Left lung (tissue), 10 donors: ENCODE results near the gene CAMTA1. TPM values are rescaled to one million over a fixed set of nuclear protein-coding genes. Genes with fewer than 3 reads are reported as not detected.

Source experiments
- ATAC-seq: fragments of 200-7000 bp; cut with Tn5 transposase; one replicate; pipeline ENCODE4 v1.9.1; 2020; ENCODE audit warnings: moderate library complexity
- DNase-seq, 4 donors: peaks; one replicate each; pipeline ENCODE4 v3.0.0-alpha.2; 2013 to 2020
- H3K27ac ChIP-seq, 2 donors: fragments of 200-600 bp; sonication (generic) in 1 of 2; one replicate each; pipeline versions ENCODE4 v1.5.0 to v1.8.0; 2020 to 2021
- H3K27me3 ChIP-seq, 2 donors: fragments of 200-600 bp; sonication (generic) in 1 of 2; one replicate each; pipeline versions ENCODE4 v1.5.0 to v1.8.0; 2020 to 2021
- H3K36me3 ChIP-seq, 2 donors: fragments of 200-600 bp; sonication (generic) in 1 of 2; one replicate each; pipeline versions ENCODE4 v1.5.0 to v1.8.0; 2020 to 2021
- H3K4me1 ChIP-seq, 2 donors: fragments of 200-600 bp; one replicate each; pipeline ENCODE4 v1.8.0; 2021
- H3K4me3 ChIP-seq, 2 donors: fragments of 200-600 bp; sonication (generic) in 1 of 2; one replicate each; pipeline versions ENCODE4 v1.5.0 to v1.8.0; 2020 to 2021; ENCODE audit warnings: mild to moderate bottlenecking in 1 of 2
- H3K9me3 ChIP-seq, 2 donors: fragments of 200-600 bp; sonication (generic) in 1 of 2; one replicate each; pipeline versions ENCODE4 v1.5.0 to v1.8.0; 2020 to 2021
- intact Hi-C, 2 donors: fragments of 100-400 bp; cut with DNase I; formaldehyde crosslinking; loops; one replicate each; pipeline versions ENCODE4 v1.11.2 to v1.14.2; 2022
- polyA plus RNA-seq, 6 donors: library from polyadenylated mRNA; unstranded; fragments of 120-200 nt; gene quantifications; one replicate each; pipeline ENCODE4 v1.2.1, GENCODE V29; 2013; ENCODE audit not compliant: insufficient read length in 6 of 6
- total RNA-seq, 2 donors: library from RNA; stranded (reverse); fragmentation: NEBNext Ultra II Directional; extraction: Animal tissue kit (Norgen Biotek cat#: 25700); gene quantifications; one replicate each; pipeline ENCODE4 v1.2.1, GENCODE V29; 2021
- TF ChIP-seq, protein P1 (sequence below), 2 donors: fragments of 200-600 bp; sonication (generic) in 1 of 2; IDR thresholded peaks; one replicate each; pipeline versions ENCODE4 v1.5.0 to v1.8.0; 2021; ENCODE audit warnings: antibody characterized with exemption in 2 of 2
- donor health status: DM: no; HTN: yes; CAD: no.
- donor health status: DM: no; HTN: no; CAD: no.

CAMTA1 gene
- total and polyA plus RNA-seq, 8 donors = 42.7 to 69.1 (median 49.4) TPM

DNA sequence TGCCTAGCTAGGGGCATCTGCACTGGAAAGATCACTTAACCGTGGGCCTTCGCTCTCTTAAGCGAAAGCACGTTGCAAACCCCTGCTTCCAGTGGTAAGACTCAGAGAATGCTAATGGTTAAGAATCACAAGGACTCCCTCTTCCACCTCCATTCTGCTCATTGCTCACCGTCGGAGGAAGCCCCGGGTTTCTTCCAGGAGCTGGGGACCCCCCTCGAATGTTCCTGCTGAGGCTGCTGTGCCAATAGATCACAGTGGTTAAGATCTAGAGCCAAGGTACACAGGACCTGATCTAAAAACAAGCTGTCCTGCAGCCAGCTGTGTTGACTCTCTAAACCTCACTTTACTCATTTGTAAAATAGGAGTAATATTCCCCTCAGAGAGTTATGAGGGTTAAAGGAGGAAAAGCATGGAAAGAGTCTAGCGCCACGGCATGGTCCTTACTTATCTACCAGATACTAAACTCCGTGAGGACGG is 986.6 kb downstream of the CAMTA1 start:
- no peak for DNase-seq
- H3K36me3 ChIP-seq = peaks cover 0 to 24% of the 10 kb centered on the region in 2 donors
- H3K9me3 ChIP-seq = no peaks in the 10 kb centered on the region
- H3K4me1 ChIP-seq = peaks cover 7 to 52% of the 10 kb centered on the region in 2 donors
- TF ChIP-seq, protein P1, sequence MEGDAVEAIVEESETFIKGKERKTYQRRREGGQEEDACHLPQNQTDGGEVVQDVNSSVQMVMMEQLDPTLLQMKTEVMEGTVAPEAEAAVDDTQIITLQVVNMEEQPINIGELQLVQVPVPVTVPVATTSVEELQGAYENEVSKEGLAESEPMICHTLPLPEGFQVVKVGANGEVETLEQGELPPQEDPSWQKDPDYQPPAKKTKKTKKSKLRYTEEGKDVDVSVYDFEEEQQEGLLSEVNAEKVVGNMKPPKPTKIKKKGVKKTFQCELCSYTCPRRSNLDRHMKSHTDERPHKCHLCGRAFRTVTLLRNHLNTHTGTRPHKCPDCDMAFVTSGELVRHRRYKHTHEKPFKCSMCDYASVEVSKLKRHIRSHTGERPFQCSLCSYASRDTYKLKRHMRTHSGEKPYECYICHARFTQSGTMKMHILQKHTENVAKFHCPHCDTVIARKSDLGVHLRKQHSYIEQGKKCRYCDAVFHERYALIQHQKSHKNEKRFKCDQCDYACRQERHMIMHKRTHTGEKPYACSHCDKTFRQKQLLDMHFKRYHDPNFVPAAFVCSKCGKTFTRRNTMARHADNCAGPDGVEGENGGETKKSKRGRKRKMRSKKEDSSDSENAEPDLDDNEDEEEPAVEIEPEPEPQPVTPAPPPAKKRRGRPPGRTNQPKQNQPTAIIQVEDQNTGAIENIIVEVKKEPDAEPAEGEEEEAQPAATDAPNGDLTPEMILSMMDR (IDR thresholded peaks at IDR 0.05) = no peak
- peak overlapping the region; percentile 92 to 99 for H3K27ac ChIP-seq
- no peaks in the 10 kb centered on the region for H3K27me3 ChIP-seq
- intact Hi-C loops = no loop called here
- no peak for ATAC-seq
- peak overlapping the region; percentile 80 to 84 for H3K4me3 ChIP-seq

DNA sequence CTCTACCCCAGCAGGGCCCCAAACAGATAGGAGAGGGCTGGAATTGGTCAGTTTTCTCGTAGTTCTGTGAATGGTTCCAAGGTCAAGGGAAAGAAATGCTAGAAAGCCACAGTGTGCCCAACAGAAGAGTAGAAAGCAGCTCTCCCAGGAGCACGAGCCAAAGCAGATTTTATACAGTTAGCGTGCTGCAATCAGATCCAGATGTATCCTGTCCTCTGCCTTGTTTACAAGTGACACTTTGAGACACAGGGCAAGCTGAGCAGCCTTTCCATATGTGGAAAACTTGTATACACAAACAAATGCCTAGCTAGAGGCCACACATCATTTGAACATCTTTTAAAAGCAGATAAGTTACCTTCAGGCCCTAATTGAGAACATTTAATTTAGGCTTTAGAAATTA is 992.3 kb downstream of the CAMTA1 start:
- Histone ChIP-seq H3K4me3 (no peak overlapping the region), H3K9me3 (no peaks in the 10 kb centered on the region), H3K36me3 (peaks cover 0 to 67% of the 10 kb centered on the region in 2 donors), H3K27me3 (no peaks in the 10 kb centered on the region), H3K4me1 (peaks cover 0 to 57% of the 10 kb centered on the region in 2 donors), H3K27ac (no peak overlapping the region)
- intact Hi-C loops = no loop called here
- DNase-seq = peak in 1 of 4 donors; percentile 28
- TF ChIP-seq, protein P1 (IDR thresholded peaks at IDR 0.05) = no peak
- ATAC-seq = no peak

DNA sequence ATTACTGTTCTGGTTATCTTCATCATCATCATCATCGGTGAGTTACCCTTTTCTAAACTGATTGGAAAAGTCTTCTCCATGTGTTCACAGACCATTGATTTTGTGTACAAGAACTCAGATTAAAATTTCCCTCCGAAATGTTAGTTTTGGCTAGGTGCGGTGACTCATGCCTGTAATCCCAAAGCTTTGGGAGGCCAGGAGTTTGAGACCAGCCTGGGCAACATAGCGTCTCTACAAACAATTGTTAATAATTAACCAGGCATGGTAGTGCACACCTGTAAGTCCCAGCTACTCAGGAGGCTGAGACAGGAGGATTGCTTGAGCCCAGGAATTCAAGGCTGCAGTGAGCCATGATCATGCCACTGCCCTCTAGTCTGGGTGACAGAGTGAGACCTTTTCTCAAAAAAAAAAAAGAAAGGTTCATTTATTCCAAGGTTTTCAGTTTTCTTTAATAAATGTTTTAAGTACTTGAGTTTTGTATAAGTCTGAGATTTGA is 992.9 kb downstream of the CAMTA1 start:
- Histone ChIP-seq H3K4me1 (peaks cover 0 to 57% of the 10 kb centered on the region in 2 donors), H3K9me3 (no peaks in the 10 kb centered on the region), H3K36me3 (peaks cover 0 to 67% of the 10 kb centered on the region in 2 donors), H3K27ac (no peak overlapping the region), H3K27me3 (no peaks in the 10 kb centered on the region), H3K4me3 (no peak overlapping the region)
- no peak for DNase-seq
- TF ChIP-seq, protein P1 (IDR thresholded peaks at IDR 0.05) = no peak
- intact Hi-C loops = no loop called here
- no peak for ATAC-seq

DNA sequence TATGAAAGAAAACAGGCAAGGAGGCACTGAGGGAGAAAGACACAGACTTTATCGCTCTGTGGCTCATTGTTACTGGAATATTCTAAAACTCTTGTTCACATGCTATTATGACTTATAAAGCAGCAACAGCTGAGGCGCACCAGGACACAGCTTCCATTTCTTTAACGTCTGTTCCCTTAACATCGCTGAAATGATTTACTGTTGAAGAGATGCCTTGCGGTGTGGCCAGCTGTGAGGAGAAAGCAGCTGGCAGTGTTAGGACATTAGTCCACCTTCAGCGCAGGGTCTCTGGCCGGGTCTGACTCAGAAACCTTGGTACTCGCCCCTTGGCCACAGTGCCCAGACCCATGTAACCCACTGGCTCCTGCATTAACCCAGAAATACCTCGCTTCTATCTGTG is 995.7 kb downstream of the CAMTA1 start:
- ATAC-seq (no peak), DNase-seq (no peak)
- Histone ChIP-seq H3K27me3 (no peaks in the 10 kb centered on the region), H3K9me3 (no peaks in the 10 kb centered on the region), H3K4me3 (no peak overlapping the region), H3K4me1 (peaks cover 0 to 44% of the 10 kb centered on the region in 2 donors), H3K27ac (peak overlapping the region; percentile 13 to 57), H3K36me3 (peaks cover 0 to 52% of the 10 kb centered on the region in 2 donors)
- intact Hi-C loops = no loop called here
- TF ChIP-seq, protein P1 (IDR thresholded peaks at IDR 0.05) = no peak

- TF ChIP-seq, protein P1 (IDR thresholded peaks at IDR 0.05) = no peak
- Histone ChIP-seq H3K27me3 (no peaks in the 10 kb centered on the region), H3K4me1 (peaks cover 0 to 42% of the 10 kb centered on the region in 2 donors), H3K36me3 (peaks cover 0 to 47% of the 10 kb centered on the region in 2 donors), H3K4me3 (no peak overlapping the region), H3K27ac (peak overlapping the region; percentile 13 to 57), H3K9me3 (no peaks in the 10 kb centered on the region)
- DNase-seq = no peak
- no peak for ATAC-seq
- intact Hi-C loops = no loop called here
Measured at GRCh38 chr1:7781501-7781900, 996.2 kb downstream of the CAMTA1 start.
